Uterus (tissue), 4 donors: ENCODE measurements around the gene CMKLR1. TPM values are rescaled to one million over a fixed set of nuclear protein-coding genes. Genes with fewer than 3 reads are reported as not detected.

Source experiments
- DNase-seq, 2 donors: peaks; one replicate each; pipeline ENCODE4 v3.0.0-alpha.2; 2019 to 2020
- H3K27ac ChIP-seq, 2 donors: fragments of 200-600 bp; sonication (generic); 1 replicate in 1 of 2; 2 replicates in 1 of 2; pipeline ENCODE4 v1.5.1; 2016 to 2018
- H3K27me3 ChIP-seq, 2 donors: fragments of 200-600 bp; sonication (generic); one replicate each; pipeline ENCODE4 v1.5.1; 2018 to 2019; ENCODE audit warnings: control low read depth in 1 of 2
- H3K36me3 ChIP-seq, 2 donors: fragments of 200-600 bp; sonication (generic); one replicate each; pipeline ENCODE4 v1.5.1; 2019; ENCODE audit warnings: control low read depth in 1 of 2
- H3K4me1 ChIP-seq, 2 donors: fragments of 200-600 bp; sonication (generic); one replicate each; pipeline ENCODE4 v1.5.1; 2018 to 2019; ENCODE audit warnings: control low read depth in 1 of 2
- H3K4me3 ChIP-seq, 2 donors: fragments of 200-600 bp; sonication (generic); 1 replicate in 1 of 2; 2 replicates in 1 of 2; pipeline ENCODE4 v1.5.1; 2018 to 2019; ENCODE audit warnings: mild to moderate bottlenecking in 1 of 2
- H3K9me3 ChIP-seq, 2 donors: fragments of 200-600 bp; sonication (generic); one replicate each; pipeline ENCODE4 v1.5.1; 2019; ENCODE audit warnings: control low read depth in 1 of 2
- CTCF ChIP-seq, 4 experiments: fragments of 200-600 bp in 2 of 4; fragments of 450-650 bp in 2 of 4; sonication (generic) in 2 of 4; IDR thresholded peaks; one replicate each; pipeline ENCODE4 v1.5.1; 2016 to 2019; ENCODE audit warnings: antibody characterized with exemption in 4 of 4, mild to moderate bottlenecking in 2 of 4, moderate library complexity in 1 of 4
- POLR2A ChIP-seq, 2 donors: fragments of 450-650 bp; IDR thresholded peaks; one replicate each; pipeline ENCODE4 v1.6.1; 2016; ENCODE audit warnings: antibody characterized with exemption in 2 of 2, mild to moderate bottlenecking in 1 of 2, moderate library complexity in 1 of 2
- intact Hi-C: fragments of 100-400 bp; cut with DNase I; formaldehyde crosslinking; loops from one replicate; pipeline ENCODE4 v1.15.1; 2023; ENCODE audit warnings: low total_unique reads
- total RNA-seq, 4 donors: library from RNA; depleted of rRNA in 3 of 4; stranded (reverse); fragments of >200 nt in 3 of 4; gene quantifications; one replicate each; pipeline versions ENCODE4 v1.1.0 to v1.2.4, GENCODE V29; 2014 to 2023
- donor health status: DM: yes; HTN: yes; CAD: no.

CMKLR1 gene
- total RNA-seq, 4 donors from 2014 or later = 8.2 to 27.1 (median 11.5) TPM

GRCh38 chr12:108337235-108338223, 1.6 kb downstream of the CMKLR1 start:
- TF ChIP-seq POLR2A (IDR thresholded peaks at IDR 0.05) (no peak), CTCF (IDR thresholded peaks at IDR 0.05) (peak; percentile 14 to 41 (median 32))
- Histone ChIP-seq H3K9me3 (no peaks in the 10 kb centered on the region), H3K4me1 (peaks cover 0 to 9% of the 10 kb centered on the region in 2 donors), H3K27ac (peak overlapping the region; percentile 75 to 78), H3K4me3 (peak overlapping the region in 1 of 2 donors; percentile 30), H3K27me3 (no peaks in the 10 kb centered on the region), H3K36me3 (no peaks in the 10 kb centered on the region)
- intact Hi-C loops = no loop called here
- no peak for DNase-seq

- no peak overlapping the region for H3K27ac ChIP-seq
- intact Hi-C loops = no loop called here
- H3K36me3 ChIP-seq = no peaks in the 10 kb centered on the region
- H3K9me3 ChIP-seq = no peaks in the 10 kb centered on the region
- TF ChIP-seq POLR2A (IDR thresholded peaks at IDR 0.05) (no peak), CTCF (IDR thresholded peaks at IDR 0.05) (no peak)
- no peaks in the 10 kb centered on the region for H3K27me3 ChIP-seq
- DNase-seq = no peak
- H3K4me3 ChIP-seq = no peak overlapping the region
- peaks cover 0 to 9% of the 10 kb centered on the region in 2 donors for H3K4me1 ChIP-seq
These were observed 3.6 kb downstream of the CMKLR1 start for GRCh38 chr12:108335349-108336119.

GRCh38 chr12:108333898-108334699, 5.0 kb downstream of the CMKLR1 start:
- Histone ChIP-seq H3K27ac (peak overlapping the region in 1 of 2 donors; percentile 27), H3K36me3 (no peaks in the 10 kb centered on the region), H3K27me3 (no peaks in the 10 kb centered on the region), H3K9me3 (no peaks in the 10 kb centered on the region), H3K4me3 (no peak overlapping the region), H3K4me1 (peaks cover 0 to 3% of the 10 kb centered on the region in 2 donors)
- intact Hi-C loops = no loop called here
- TF ChIP-seq POLR2A (IDR thresholded peaks at IDR 0.05) = no peak
- no peak for TF ChIP-seq CTCF (IDR thresholded peaks at IDR 0.05)
- DNase-seq = no peak

- TF ChIP-seq CTCF (IDR thresholded peaks at IDR 0.05) (no peak), POLR2A (IDR thresholded peaks at IDR 0.05) (no peak)
- Histone ChIP-seq H3K4me1 (no peaks in the 10 kb centered on the region), H3K4me3 (no peak overlapping the region), H3K9me3 (no peaks in the 10 kb centered on the region), H3K36me3 (no peaks in the 10 kb centered on the region), H3K27me3 (no peaks in the 10 kb centered on the region), H3K27ac (peak overlapping the region in 1 of 2 donors; percentile 13)
- intact Hi-C loops = no loop called here
- DNase-seq = peak in 1 of 2 donors; percentile 36
These were observed 6.2 kb downstream of the CMKLR1 start for GRCh38 chr12:108332791-108333382.
